HG03060 (cell line): Measurements from ENCODE around the gene LRRC59.

Source experiments
- ATAC-seq: cut with Tn5 transposase; IDR thresholded peaks from one replicate; pipeline ENCODE4 v1.9.1; 2021; ENCODE audit warnings: low read depth, moderate number of reproducible peaks; ENCODE audit not compliant: unreplicated experiment

Gene LRRC59

GRCh38 chr17:50363217-50364060 lies 33.9 kb downstream of the LRRC59 start:
- no peak for ATAC-seq

GRCh38 chr17:50362661-50363060 lies 34.7 kb downstream of the LRRC59 start:
- no peak for ATAC-seq

GRCh38 chr17:50361561-50362480 lies 35.5 kb downstream of the LRRC59 start:
- peak; percentile 68 for ATAC-seq

- ATAC-seq, result no peak
These were observed 36.7 kb downstream of the LRRC59 start for GRCh38 chr17:50360486-50361115.

- ATAC-seq, result no peak
These were observed 37.3 kb downstream of the LRRC59 start for GRCh38 chr17:50359998-50360461.

- ATAC-seq, result no peak
These were observed 38.2 kb downstream of the LRRC59 start for GRCh38 chr17:50359005-50359699.

- no peak for ATAC-seq
These were observed 39.1 kb downstream of the LRRC59 start for GRCh38 chr17:50358177-50358576.

- ATAC-seq, result no peak
These were observed 40.3 kb downstream of the LRRC59 start for GRCh38 chr17:50356892-50357510.

GRCh38 chr17:50356418-50356817 lies 40.9 kb downstream of the LRRC59 start:
- ATAC-seq, result no peak

GRCh38 chr17:50355701-50356341 lies 41.5 kb downstream of the LRRC59 start:
- ATAC-seq, result no peak

GRCh38 chr17:50355336-50355700 lies 42.0 kb downstream of the LRRC59 start:
- ATAC-seq, result no peak

GRCh38 chr17:50354776-50355175 lies 42.5 kb downstream of the LRRC59 start:
- no peak for ATAC-seq

GRCh38 chr17:50354198-50354597 lies 43.1 kb downstream of the LRRC59 start:
- no peak for ATAC-seq

GRCh38 chr17:50353600-50354195 lies 43.6 kb downstream of the LRRC59 start:
- no peak for ATAC-seq

GRCh38 chr17:50352693-50353599 lies 44.4 kb downstream of the LRRC59 start:
- ATAC-seq, result no peak

- no peak for ATAC-seq
These were observed 45.1 kb downstream of the LRRC59 start for GRCh38 chr17:50352072-50352692.

- no peak for ATAC-seq
These were observed 46.6 kb downstream of the LRRC59 start for GRCh38 chr17:50350733-50351132.

GRCh38 chr17:50349243-50349600 lies 48.1 kb downstream of the LRRC59 start:
- ATAC-seq, result no peak
